ENCODE data around the gene MASTL. TPM values are rescaled to one million over a fixed set of nuclear protein-coding genes. Genes with fewer than 3 reads are reported as not detected.

Gene MASTL
- polyA plus RNA-seq = 7.5 TPM
- long read RNA-seq, donor 1 = 0 reads
- long read RNA-seq, donor 2, partial matches to known transcripts = 5 of 15 reads
- long read RNA-seq, donor 2, other reads (novel, unspliced or antisense) = 7 of 15 reads
- long read RNA-seq, donor 3 = 0 reads
- long read RNA-seq, donor 4 = 0 reads
- long read RNA-seq, donor 5 = 0 reads
- long read RNA-seq, donor 6, partial matches to known transcripts = 11 of 17 reads
- long read RNA-seq, donor 6, other reads (novel, unspliced or antisense) = 5 of 17 reads
- long read RNA-seq, donor 7 = 0 reads
- long read RNA-seq, donor 8 = 0 reads
- long read RNA-seq, donor 9 = 0 reads
- long read RNA-seq, donor 10, partial matches to known transcripts = 0 of 1 reads
- long read RNA-seq, donor 10, other reads (novel, unspliced or antisense) = 0 of 1 reads
- long read RNA-seq, donor 11, partial matches to known transcripts = 0 of 7 reads
- long read RNA-seq, donor 11, other reads (novel, unspliced or antisense) = 5 of 7 reads

DNA sequence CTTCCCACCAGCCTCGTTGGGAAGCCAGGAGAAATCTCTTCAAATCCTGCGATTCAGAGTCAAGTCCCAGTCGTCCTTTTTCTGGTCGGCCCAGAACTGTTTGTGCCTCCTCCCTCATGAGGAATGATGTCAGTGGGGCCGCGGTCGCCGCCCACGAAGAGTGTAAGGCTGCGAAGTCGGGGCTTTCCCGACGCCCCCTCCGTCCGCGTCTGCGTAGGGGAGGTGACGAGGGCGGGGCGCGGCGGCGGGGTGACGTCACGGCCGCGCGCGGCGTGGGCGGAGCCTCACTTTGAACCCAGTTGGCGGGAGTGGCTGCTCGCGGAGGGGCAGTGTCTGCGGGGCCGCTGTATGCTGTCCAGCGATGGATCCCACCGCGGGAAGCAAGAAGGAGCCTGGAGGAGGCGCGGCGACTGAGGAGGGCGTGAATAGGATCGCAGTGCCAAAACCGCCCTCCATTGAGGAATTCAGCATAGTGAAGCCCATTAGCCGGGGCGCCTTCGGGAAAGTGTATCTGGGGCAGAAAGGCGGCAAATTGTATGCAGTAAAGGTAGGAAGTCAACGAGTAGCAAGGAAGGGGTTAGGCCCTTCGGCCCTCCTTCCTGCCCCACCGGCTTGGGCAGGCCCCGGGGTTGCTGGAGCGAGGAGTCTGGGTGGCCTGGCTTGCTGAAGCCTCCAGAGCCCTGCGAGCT is at the start of gene MASTL:
Gene MASTL (plus strand): TSS at position 287 of the 689 bp plus-strand sequence. CDS start 75 bp downstream, at position 362.
- H3K36me3 ChIP-seq (ENCODE audit: control insufficient read depth, insufficient read depth, low read length) = peaks cover 11% of the 10 kb centered on the region
- peak within 1 kb of the TSS; percentile 100 for H3K27ac ChIP-seq (ENCODE audit: low read length)
- H3K27me3 ChIP-seq (ENCODE audit: control insufficient read depth, insufficient read depth, low read length) = no peaks in the 10 kb centered on the region
- no CpG with 5 or more reads among the region's 55 CpGs for WGBS (ENCODE audit: insufficient coverage, low lambda C conversion rate)
- H3K4me3 ChIP-seq (ENCODE audit: low read length) = peak within 1 kb of the TSS; percentile 63
- peak; percentile 93 to 95 for DNase-seq
- H3K4me1 ChIP-seq (ENCODE audit: control insufficient read depth, insufficient read depth, low read length) = no peaks in the 10 kb centered on the region
- H3K9me3 ChIP-seq (ENCODE audit: control insufficient read depth, low read depth, low read length) = no peaks in the 10 kb centered on the region

DNA sequence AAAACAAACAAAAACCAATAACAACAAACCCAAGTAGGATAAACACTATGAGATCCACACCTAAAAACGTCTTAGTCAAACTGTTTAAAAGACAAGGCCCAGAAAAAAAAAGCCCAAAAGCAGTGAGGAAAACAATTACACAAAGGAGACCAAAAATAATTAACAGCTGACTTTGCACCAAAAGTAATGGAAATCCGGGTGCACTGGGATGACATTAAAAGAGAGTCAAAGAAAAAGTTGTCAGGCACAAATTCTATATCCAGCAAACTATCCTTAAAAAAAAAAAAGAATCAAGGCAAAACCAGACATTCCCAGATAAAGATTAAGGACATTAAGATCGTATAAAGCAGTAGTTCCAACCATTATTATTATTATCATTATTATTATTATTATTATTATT is 47.0 kb upstream of the MASTL start:
- no peaks in the 10 kb centered on the region for H3K27me3 ChIP-seq (ENCODE audit: control insufficient read depth, insufficient read depth, low read length)
- peaks cover 34% of the 10 kb centered on the region for H3K36me3 ChIP-seq (ENCODE audit: control insufficient read depth, insufficient read depth, low read length)

DNA sequence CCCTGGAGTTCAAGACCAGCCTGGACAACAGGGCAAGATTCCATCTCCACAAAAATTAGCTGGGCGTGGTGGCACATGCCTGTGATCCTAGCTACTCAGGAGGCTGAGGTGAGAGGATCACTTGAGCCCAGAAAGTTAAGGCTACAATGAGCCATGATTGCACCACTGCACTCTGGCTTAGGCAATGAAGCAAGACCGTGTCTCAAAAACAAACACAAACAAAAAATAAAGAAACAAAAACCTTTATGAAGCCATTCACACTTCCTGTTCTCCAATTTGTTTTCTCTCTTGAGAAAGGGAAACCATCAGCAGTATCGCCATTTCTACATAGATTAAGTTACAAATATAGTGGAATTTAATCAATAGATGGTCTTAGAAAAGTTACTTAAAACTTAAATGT is 20.8 kb upstream of the MASTL start:
- no peaks in the 10 kb centered on the region for H3K9me3 ChIP-seq (ENCODE audit: control insufficient read depth, low read depth, low read length)
- H3K4me1 ChIP-seq (ENCODE audit: control insufficient read depth, insufficient read depth, low read length) = no peaks in the 10 kb centered on the region
- no peak overlapping the region for H3K27ac ChIP-seq (ENCODE audit: low read length)
- H3K27me3 ChIP-seq (ENCODE audit: control insufficient read depth, insufficient read depth, low read length) = no peaks in the 10 kb centered on the region
- H3K4me3 ChIP-seq (ENCODE audit: low read length) = no peak overlapping the region
- H3K36me3 ChIP-seq (ENCODE audit: control insufficient read depth, insufficient read depth, low read length) = peaks cover 50% of the 10 kb centered on the region
- no peak for DNase-seq
- 100% methylated on average over 1 of the region's 3 CpGs for WGBS (ENCODE audit: insufficient coverage, low lambda C conversion rate)

More for the DNA sequence above, 47.0 kb upstream of the MASTL start:
- no peak overlapping the region for H3K4me3 ChIP-seq (ENCODE audit: low read length)
- DNase-seq = no peak
- WGBS (ENCODE audit: insufficient coverage, low lambda C conversion rate) = no CpG with 5 or more reads among the region's 3 CpGs
- no peaks in the 10 kb centered on the region for H3K4me1 ChIP-seq (ENCODE audit: control insufficient read depth, insufficient read depth, low read length)
- peaks cover 13% of the 10 kb centered on the region for H3K9me3 ChIP-seq (ENCODE audit: control insufficient read depth, low read depth, low read length)
- H3K27ac ChIP-seq (ENCODE audit: low read length) = no peak overlapping the region

DNA sequence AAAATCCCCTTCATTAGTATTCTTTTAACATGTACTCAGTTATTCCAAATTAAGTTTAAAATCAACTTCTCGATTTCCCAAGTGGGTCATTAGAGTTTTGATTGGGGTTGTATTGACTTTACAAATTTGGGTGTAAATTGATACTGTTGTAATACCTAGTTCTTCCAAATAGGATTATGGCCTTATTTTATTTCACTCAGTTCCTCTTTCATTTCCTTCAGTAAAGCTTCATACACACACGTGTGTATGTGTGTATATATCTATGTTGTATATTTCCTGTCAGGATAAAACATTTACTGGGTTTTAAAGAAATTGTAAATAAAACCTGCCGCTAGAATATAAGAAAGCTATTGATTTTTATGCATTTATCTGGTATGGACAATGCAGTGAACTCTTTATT is 16.9 kb upstream of the MASTL start:
- no CpG with 5 or more reads among the region's 3 CpGs for WGBS (ENCODE audit: insufficient coverage, low lambda C conversion rate)
- Histone ChIP-seq H3K4me3 (ENCODE audit: low read length) (no peak overlapping the region), H3K27me3 (ENCODE audit: control insufficient read depth, insufficient read depth, low read length) (no peaks in the 10 kb centered on the region), H3K36me3 (ENCODE audit: control insufficient read depth, insufficient read depth, low read length) (peaks cover 41% of the 10 kb centered on the region), H3K4me1 (ENCODE audit: control insufficient read depth, insufficient read depth, low read length) (no peaks in the 10 kb centered on the region), H3K9me3 (ENCODE audit: control insufficient read depth, low read depth, low read length) (no peaks in the 10 kb centered on the region), H3K27ac (ENCODE audit: low read length) (no peak overlapping the region)
- no peak for DNase-seq

DNA sequence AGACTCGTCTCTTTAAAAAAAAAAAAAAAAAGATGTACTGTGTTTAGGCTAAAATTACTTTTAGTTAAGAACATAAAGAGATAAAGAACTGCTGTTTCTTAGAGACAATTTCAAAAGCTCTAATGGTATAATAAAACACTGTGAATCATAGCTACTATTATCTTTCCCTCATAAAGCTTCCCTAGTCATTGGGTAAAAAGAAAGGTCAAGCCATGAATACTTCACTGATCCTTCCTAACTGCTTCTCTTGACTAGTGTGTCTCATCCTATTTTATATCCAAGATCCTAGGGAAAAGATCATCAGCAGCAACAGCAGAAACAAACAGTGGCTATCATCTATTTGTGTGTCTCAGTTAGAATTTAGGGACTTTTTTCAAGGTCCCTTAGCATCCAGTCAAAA is 11.5 kb upstream of the MASTL start:
- Histone ChIP-seq H3K9me3 (ENCODE audit: control insufficient read depth, low read depth, low read length) (no peaks in the 10 kb centered on the region), H3K27me3 (ENCODE audit: control insufficient read depth, insufficient read depth, low read length) (no peaks in the 10 kb centered on the region), H3K27ac (ENCODE audit: low read length) (no peak overlapping the region), H3K4me3 (ENCODE audit: low read length) (no peak overlapping the region), H3K4me1 (ENCODE audit: control insufficient read depth, insufficient read depth, low read length) (no peaks in the 10 kb centered on the region), H3K36me3 (ENCODE audit: control insufficient read depth, insufficient read depth, low read length) (peaks cover 55% of the 10 kb centered on the region)
- no CpG with 5 or more reads among the region's 1 CpG for WGBS (ENCODE audit: insufficient coverage, low lambda C conversion rate)
- DNase-seq = peak in 1 of 2 donors; percentile 10

DNA sequence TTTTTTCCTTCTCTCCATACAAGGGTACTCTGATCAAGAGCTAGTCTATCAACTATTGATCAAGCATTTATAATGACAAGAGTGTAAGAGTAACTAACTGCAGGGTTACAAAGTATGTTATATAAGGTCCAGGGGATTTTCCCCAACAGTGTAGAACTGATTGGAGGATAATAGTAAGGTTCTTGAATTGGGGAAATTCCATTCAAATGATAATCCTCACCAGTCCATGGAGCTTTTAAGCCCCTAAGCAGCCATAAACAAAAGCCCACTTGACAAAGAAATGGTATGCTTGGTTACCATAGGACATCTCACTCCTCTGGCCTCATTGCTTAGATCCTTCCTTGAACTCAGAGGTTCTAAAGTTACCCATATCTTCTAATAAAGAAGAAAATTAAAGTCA is 9.2 kb upstream of the MASTL start:
- no peaks in the 10 kb centered on the region for H3K9me3 ChIP-seq (ENCODE audit: control insufficient read depth, low read depth, low read length)
- no peak overlapping the region for H3K27ac ChIP-seq (ENCODE audit: low read length)
- H3K27me3 ChIP-seq (ENCODE audit: control insufficient read depth, insufficient read depth, low read length) = no peaks in the 10 kb centered on the region
- H3K36me3 ChIP-seq (ENCODE audit: control insufficient read depth, insufficient read depth, low read length) = peaks cover 43% of the 10 kb centered on the region
- H3K4me3 ChIP-seq (ENCODE audit: low read length) = no peak overlapping the region
- H3K4me1 ChIP-seq (ENCODE audit: control insufficient read depth, insufficient read depth, low read length) = no peaks in the 10 kb centered on the region
- no peak for DNase-seq

DNA sequence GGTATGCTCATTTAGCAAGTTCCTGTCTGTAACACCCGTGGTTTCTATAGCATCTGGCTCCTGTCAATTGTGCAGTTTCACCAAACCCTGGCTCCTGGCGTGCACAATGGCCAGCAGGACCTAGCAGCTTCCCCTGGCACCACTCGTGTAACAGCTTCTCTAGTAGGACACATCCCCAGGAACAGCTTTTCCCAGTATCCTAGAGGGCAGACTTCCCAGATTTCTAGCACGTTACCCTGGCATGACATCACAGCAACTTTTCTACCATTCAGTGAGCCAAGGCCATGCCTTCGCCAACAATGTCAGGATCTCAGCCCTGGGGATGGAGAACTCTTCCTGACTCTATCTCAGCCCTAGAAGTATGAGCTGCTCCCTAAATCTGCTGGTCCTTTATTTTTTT is 7.5 kb upstream of the MASTL start:
- no peaks in the 10 kb centered on the region for H3K27me3 ChIP-seq (ENCODE audit: control insufficient read depth, insufficient read depth, low read length)
- peaks cover 33% of the 10 kb centered on the region for H3K36me3 ChIP-seq (ENCODE audit: control insufficient read depth, insufficient read depth, low read length)
- no peak overlapping the region for H3K27ac ChIP-seq (ENCODE audit: low read length)
- H3K4me3 ChIP-seq (ENCODE audit: low read length) = no peak overlapping the region
- WGBS (ENCODE audit: insufficient coverage, low lambda C conversion rate) = no CpG with 5 or more reads among the region's 5 CpGs
- no peaks in the 10 kb centered on the region for H3K9me3 ChIP-seq (ENCODE audit: control insufficient read depth, low read depth, low read length)
- no peaks in the 10 kb centered on the region for H3K4me1 ChIP-seq (ENCODE audit: control insufficient read depth, insufficient read depth, low read length)
- no peak for DNase-seq

DNA sequence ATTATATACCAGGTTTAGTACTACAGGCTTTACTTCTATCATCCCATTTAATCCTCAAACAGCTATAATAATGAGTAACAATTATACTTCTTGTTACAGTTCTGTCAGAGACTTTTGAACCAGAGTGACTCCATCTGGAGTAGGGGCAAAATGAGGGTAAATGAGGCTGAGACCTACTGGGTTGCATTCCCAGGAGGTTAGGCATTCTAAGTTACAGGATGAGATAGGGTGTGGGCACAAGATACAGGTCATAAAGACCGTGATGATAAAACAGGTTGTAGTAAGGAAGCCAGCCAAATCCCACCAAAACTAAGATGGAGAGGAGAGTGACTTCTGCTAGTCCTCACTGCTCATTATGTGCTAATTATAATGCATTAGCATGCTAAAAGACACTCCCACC is 4.9 kb upstream of the MASTL start:
- Histone ChIP-seq H3K27ac (ENCODE audit: low read length) (no peak overlapping the region), H3K4me1 (ENCODE audit: control insufficient read depth, insufficient read depth, low read length) (no peaks in the 10 kb centered on the region), H3K27me3 (ENCODE audit: control insufficient read depth, insufficient read depth, low read length) (no peaks in the 10 kb centered on the region), H3K9me3 (ENCODE audit: control insufficient read depth, low read depth, low read length) (no peaks in the 10 kb centered on the region), H3K4me3 (ENCODE audit: low read length) (no peak overlapping the region), H3K36me3 (ENCODE audit: control insufficient read depth, insufficient read depth, low read length) (peaks cover 25% of the 10 kb centered on the region)
- WGBS (ENCODE audit: insufficient coverage, low lambda C conversion rate) = no CpG with 5 or more reads among the region's 1 CpG
- no peak for DNase-seq

DNA sequence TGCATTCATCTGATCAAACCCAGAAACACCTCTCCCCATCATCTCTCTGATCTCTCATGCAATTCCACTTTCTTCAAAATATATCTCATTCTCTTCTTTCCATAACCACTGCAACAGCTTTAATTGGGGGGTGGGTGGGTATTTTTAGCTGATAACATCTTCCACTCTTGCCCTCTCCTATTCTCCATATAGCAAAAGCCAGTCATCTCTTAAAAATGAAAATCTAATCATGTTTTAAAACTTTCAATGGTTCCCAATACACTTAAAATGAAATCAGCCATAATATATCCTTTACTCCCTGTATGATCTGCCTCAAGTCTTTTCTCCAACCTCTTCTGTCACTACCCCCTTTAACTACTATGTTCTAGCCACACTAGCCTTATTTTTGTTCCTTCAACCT is 2.5 kb upstream of the MASTL start:
- no peak overlapping the region for H3K27ac ChIP-seq (ENCODE audit: low read length)
- no peaks in the 10 kb centered on the region for H3K4me1 ChIP-seq (ENCODE audit: control insufficient read depth, insufficient read depth, low read length)
- peak overlapping the region; percentile 63 for H3K4me3 ChIP-seq (ENCODE audit: low read length)
- DNase-seq = no peak
- no peaks in the 10 kb centered on the region for H3K9me3 ChIP-seq (ENCODE audit: control insufficient read depth, low read depth, low read length)
- H3K27me3 ChIP-seq (ENCODE audit: control insufficient read depth, insufficient read depth, low read length) = no peaks in the 10 kb centered on the region
- peaks cover 9% of the 10 kb centered on the region for H3K36me3 ChIP-seq (ENCODE audit: control insufficient read depth, insufficient read depth, low read length)

DNA sequence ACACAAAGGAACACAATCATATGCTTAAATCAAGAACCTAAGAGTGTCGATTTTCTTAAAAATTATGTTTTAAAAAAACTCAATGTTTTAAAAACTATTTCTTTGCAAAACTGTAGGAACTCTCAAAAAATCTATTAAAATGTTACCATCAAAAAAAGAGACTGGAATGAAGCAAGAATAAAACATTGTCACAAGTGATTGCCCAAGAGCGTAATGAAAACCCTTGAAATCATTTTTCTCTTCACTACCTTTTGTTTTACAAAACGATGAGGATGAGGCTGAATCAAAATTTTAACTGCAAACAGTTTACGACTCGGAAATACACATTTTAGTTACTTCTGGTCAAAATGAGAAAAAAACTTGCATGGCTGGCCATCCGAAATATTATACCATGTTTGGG is 1.8 kb upstream of the MASTL start:
- Histone ChIP-seq H3K36me3 (ENCODE audit: control insufficient read depth, insufficient read depth, low read length) (peaks cover 4% of the 10 kb centered on the region), H3K9me3 (ENCODE audit: control insufficient read depth, low read depth, low read length) (no peaks in the 10 kb centered on the region), H3K27ac (ENCODE audit: low read length) (peak overlapping the region; percentile 100), H3K4me3 (ENCODE audit: low read length) (peak overlapping the region; percentile 63), H3K4me1 (ENCODE audit: control insufficient read depth, insufficient read depth, low read length) (no peaks in the 10 kb centered on the region), H3K27me3 (ENCODE audit: control insufficient read depth, insufficient read depth, low read length) (no peaks in the 10 kb centered on the region)
- DNase-seq = no peak
- WGBS (ENCODE audit: insufficient coverage, low lambda C conversion rate) = 3% methylated on average over 4 of the region's 6 CpGs

Data from large intestine (tissue), 12 donors.